Esophagus muscularis mucosa (tissue), 4 donors: ENCODE data around the gene ATP6V1F.

Experiments
- EP300 ChIP-seq: sonication (generic); formaldehyde crosslinking; IDR thresholded peaks from one replicate; pipeline ENCODE4 v1.6.1; 2017; ENCODE audit warnings: antibody characterized with exemption
- POLR2A ChIP-seq: fragments of 450-650 bp; IDR thresholded peaks from one replicate; pipeline ENCODE4 v1.6.1; 2017; ENCODE audit warnings: antibody characterized with exemption, moderate library complexity, mild to moderate bottlenecking, low read depth
- POLR2AphosphoS5 ChIP-seq, 2 donors: sonication (generic); formaldehyde crosslinking; IDR thresholded peaks; one replicate each; pipeline ENCODE4 v1.6.1; 2017; ENCODE audit warnings: antibody characterized with exemption in 2 of 2
- TF ChIP-seq, protein P1 (sequence below), 3 experiments: fragments of 200-600 bp in 2 of 3; fragments of 450-650 bp in 1 of 3; sonication (generic) in 2 of 3; IDR thresholded peaks; one replicate each; pipeline ENCODE4 v1.5.1; 2017 to 2019; ENCODE audit warnings: antibody characterized with exemption in 3 of 3, mild to moderate bottlenecking in 2 of 3, moderate library complexity in 1 of 3

DNA sequence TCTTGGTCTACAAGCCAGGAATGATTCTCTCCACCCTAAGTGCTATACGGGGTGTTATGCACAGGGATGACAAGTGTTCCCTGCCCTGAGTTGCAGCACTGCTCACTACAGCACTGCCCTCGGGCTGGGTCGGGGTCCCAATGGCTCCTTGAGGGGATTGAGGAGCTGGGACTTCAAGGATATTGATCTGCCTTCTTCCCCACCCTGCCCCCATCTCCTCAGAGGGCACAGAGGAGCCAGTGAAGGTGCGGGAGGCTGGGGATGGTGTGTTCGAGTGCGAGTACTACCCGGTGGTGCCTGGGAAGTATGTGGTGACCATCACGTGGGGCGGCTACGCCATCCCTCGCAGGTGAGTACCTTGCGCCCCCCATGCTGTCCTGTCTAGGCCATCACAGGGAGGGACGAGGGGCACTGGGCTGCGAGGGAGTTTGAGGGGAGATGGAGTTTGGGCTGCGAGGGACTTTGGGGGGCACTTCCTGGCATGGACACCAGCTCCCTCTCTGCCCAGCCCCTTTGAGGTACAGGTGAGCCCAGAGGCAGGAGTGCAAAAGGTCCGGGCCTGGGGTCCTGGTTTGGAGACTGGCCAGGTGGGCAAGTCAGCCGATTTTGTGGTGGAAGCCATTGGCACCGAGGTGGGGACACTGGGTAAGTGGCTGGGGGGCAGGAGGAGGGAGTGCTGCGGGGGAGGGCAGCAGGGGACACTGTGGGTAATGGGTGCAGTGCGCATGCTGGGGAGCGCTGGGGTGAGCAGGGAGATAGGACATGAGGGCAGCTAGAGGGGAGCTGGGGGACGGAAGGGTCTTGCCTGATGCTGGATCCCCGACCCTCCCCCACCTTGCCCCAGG, 22.1 kb upstream of the ATP6V1F start:
- TF ChIP-seq, protein P1, sequence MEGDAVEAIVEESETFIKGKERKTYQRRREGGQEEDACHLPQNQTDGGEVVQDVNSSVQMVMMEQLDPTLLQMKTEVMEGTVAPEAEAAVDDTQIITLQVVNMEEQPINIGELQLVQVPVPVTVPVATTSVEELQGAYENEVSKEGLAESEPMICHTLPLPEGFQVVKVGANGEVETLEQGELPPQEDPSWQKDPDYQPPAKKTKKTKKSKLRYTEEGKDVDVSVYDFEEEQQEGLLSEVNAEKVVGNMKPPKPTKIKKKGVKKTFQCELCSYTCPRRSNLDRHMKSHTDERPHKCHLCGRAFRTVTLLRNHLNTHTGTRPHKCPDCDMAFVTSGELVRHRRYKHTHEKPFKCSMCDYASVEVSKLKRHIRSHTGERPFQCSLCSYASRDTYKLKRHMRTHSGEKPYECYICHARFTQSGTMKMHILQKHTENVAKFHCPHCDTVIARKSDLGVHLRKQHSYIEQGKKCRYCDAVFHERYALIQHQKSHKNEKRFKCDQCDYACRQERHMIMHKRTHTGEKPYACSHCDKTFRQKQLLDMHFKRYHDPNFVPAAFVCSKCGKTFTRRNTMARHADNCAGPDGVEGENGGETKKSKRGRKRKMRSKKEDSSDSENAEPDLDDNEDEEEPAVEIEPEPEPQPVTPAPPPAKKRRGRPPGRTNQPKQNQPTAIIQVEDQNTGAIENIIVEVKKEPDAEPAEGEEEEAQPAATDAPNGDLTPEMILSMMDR (IDR thresholded peaks at IDR 0.05) = no peak
- TF ChIP-seq POLR2AphosphoS5 (IDR thresholded peaks at IDR 0.05) (no peak), POLR2A (no peak), EP300 (no peak)
